Astrocyte (in vitro differentiated cells and primary cell): Measurements from ENCODE around the gene DDN. TPM values are rescaled to one million over a fixed set of nuclear protein-coding genes. Genes with fewer than 3 reads are reported as not detected.

Experiments
- DNase-seq: peaks from one replicate; pipeline ENCODE4 v3.0.0-alpha.2; 2010; ENCODE audit warnings: low read depth
- FAIRE-seq: peaks from 2 replicates; lab custom pipeline; 2011; peaks lifted over from hg19 to GRCh38; lab: Jason Lieb, UNC
- H2AFZ ChIP-seq: 2 replicates; pipeline ENCODE4 v1.6.0; 2012; ENCODE audit warnings: low read depth, low read length, inconsistent platforms
- H3K27ac ChIP-seq: 2 replicates; pipeline ENCODE4 v1.5.1; 2011; ENCODE audit warnings: low read depth, low read length, inconsistent platforms
- H3K27me3 ChIP-seq: 2 replicates; pipeline ENCODE4 v1.6.0; 2011; ENCODE audit warnings: low read length, inconsistent platforms; ENCODE audit not compliant: insufficient read depth
- H3K36me3 ChIP-seq: 2 replicates; pipeline ENCODE4 v1.5.1; 2011; ENCODE audit warnings: low read length, inconsistent platforms; ENCODE audit not compliant: insufficient read depth
- H3K4me1 ChIP-seq: 2 replicates; pipeline ENCODE4 v1.5.1; 2011; ENCODE audit warnings: low read length, inconsistent platforms; ENCODE audit not compliant: insufficient read depth
- H3K4me2 ChIP-seq: 2 replicates; pipeline ENCODE4 v1.6.0; 2012; ENCODE audit warnings: low read length, inconsistent platforms
- H3K4me3 ChIP-seq: 2 replicates; pipeline ENCODE4 v1.5.1; 2011; ENCODE audit warnings: low read depth, mild to moderate bottlenecking, low read length, inconsistent platforms; ENCODE audit not compliant: insufficient read depth
- H3K79me2 ChIP-seq: 2 replicates; pipeline ENCODE4 v1.6.0; 2012; ENCODE audit warnings: mild to moderate bottlenecking, low read length, inconsistent platforms; ENCODE audit not compliant: insufficient read depth
- H3K9ac ChIP-seq: 2 replicates; pipeline ENCODE4 v1.6.0; 2012; ENCODE audit warnings: mild to moderate bottlenecking, low read length, inconsistent platforms
- H3K9me3 ChIP-seq: 2 replicates; pipeline ENCODE4 v1.5.1; 2012; ENCODE audit warnings: low read depth, mild to moderate bottlenecking, low read length, inconsistent platforms; ENCODE audit not compliant: insufficient read depth
- H4K20me1 ChIP-seq: 2 replicates; pipeline ENCODE4 v1.6.0; 2012; ENCODE audit warnings: low read length, inconsistent platforms; ENCODE audit not compliant: insufficient read depth
- H3K27ac Mint-ChIP-seq: one replicate; pipeline ENCODE4 v1.8.0; 2021; ENCODE audit warnings: mild to moderate bottlenecking, mixed read lengths; ENCODE audit not compliant: unreplicated experiment
- H3K27me3 Mint-ChIP-seq: one replicate; pipeline ENCODE4 v1.8.0; 2021; ENCODE audit warnings: low read depth, mixed read lengths; ENCODE audit not compliant: unreplicated experiment
- H3K36me3 Mint-ChIP-seq: one replicate; pipeline ENCODE4 v1.8.0; 2021; ENCODE audit warnings: low read depth, mixed read lengths; ENCODE audit not compliant: unreplicated experiment
- H3K4me1 Mint-ChIP-seq: one replicate; pipeline ENCODE4 v1.8.0; 2021; ENCODE audit warnings: low read depth, mixed read lengths; ENCODE audit not compliant: unreplicated experiment
- H3K4me3 Mint-ChIP-seq: one replicate; pipeline ENCODE4 v1.8.0; 2021; ENCODE audit warnings: mild to moderate bottlenecking, moderate library complexity, mixed read lengths; ENCODE audit not compliant: unreplicated experiment
- H3K9me3 Mint-ChIP-seq: one replicate; pipeline ENCODE4 v1.8.0; 2021; ENCODE audit warnings: mild to moderate bottlenecking, mixed read lengths; ENCODE audit not compliant: unreplicated experiment
- CTCF ChIP-seq: IDR thresholded peaks from 2 replicates; pipeline ENCODE4 v1.5.1; 2011; ENCODE audit warnings: low read depth, mild to moderate bottlenecking, inconsistent platforms, low read length, moderate library complexity; ENCODE audit not compliant: insufficient read depth
- EZH2 ChIP-seq: IDR thresholded peaks from 2 replicates; pipeline ENCODE4 v1.6.1; 2012; ENCODE audit warnings: mild to moderate bottlenecking, low read length, inconsistent platforms; ENCODE audit not compliant: insufficient read depth
- total RNA-seq: library from RNA; stranded (reverse); gene quantifications from 2 replicates; pipeline ENCODE4 v1.2.1, GENCODE V29; 2021

DDN gene
- total RNA-seq, 1 donor from 2014 or later = 0.50 TPM

GRCh38 chr12:48961331-48961730 lies 37.8 kb downstream of the DDN start:
- Mint-ChIP-seq H3K4me3 (no peak overlapping the region), H3K36me3 (no peaks in the 10 kb centered on the region), H3K9me3 (no peaks in the 10 kb centered on the region), H3K4me1 (peaks cover 2% of the 10 kb centered on the region), H3K27me3 (peaks cover 17% of the 10 kb centered on the region), H3K27ac (no peak overlapping the region)
- Histone ChIP-seq H3K4me3 (no peak overlapping the region), H3K4me1 (peaks cover 5% of the 10 kb centered on the region), H3K9ac (no peak overlapping the region), H4K20me1 (peaks cover under 1% of the 10 kb centered on the region), H3K4me2 (no peak overlapping the region), H3K36me3 (no peaks in the 10 kb centered on the region), H3K27ac (no peak overlapping the region), H3K9me3 (no peaks in the 10 kb centered on the region), H3K27me3 (peaks cover 24% of the 10 kb centered on the region), H3K79me2 (peaks cover 8% of the 10 kb centered on the region), H2AFZ (no peak overlapping the region)
- DNase-seq (no peak), FAIRE-seq (no peak)
- TF ChIP-seq CTCF = no peak
- no peak for TF ChIP-seq EZH2

- no peak for TF ChIP-seq EZH2
- TF ChIP-seq CTCF = no peak
- Histone ChIP-seq H3K9me3 (no peaks in the 10 kb centered on the region), H3K27ac (no peak overlapping the region), H3K4me2 (no peak overlapping the region), H2AFZ (no peak overlapping the region), H3K9ac (no peak overlapping the region), H3K4me3 (no peak overlapping the region), H3K79me2 (peaks cover 13% of the 10 kb centered on the region), H4K20me1 (peaks cover 5% of the 10 kb centered on the region), H3K36me3 (no peaks in the 10 kb centered on the region), H3K27me3 (peaks cover 20% of the 10 kb centered on the region), H3K4me1 (peaks cover 7% of the 10 kb centered on the region)
- DNase-seq (no peak), FAIRE-seq (no peak)
- peaks cover 2% of the 10 kb centered on the region for H3K4me1 Mint-ChIP-seq
- H3K27me3 Mint-ChIP-seq = peaks cover 12% of the 10 kb centered on the region
- no peaks in the 10 kb centered on the region for H3K36me3 Mint-ChIP-seq
- no peaks in the 10 kb centered on the region for H3K9me3 Mint-ChIP-seq
- no peak overlapping the region for H3K4me3 Mint-ChIP-seq
- no peak overlapping the region for H3K27ac Mint-ChIP-seq
Measured at GRCh38 chr12:48960834-48961233, 38.3 kb downstream of the DDN start.

GRCh38 chr12:48958049-48958388 lies 41.2 kb downstream of the DDN start:
- Histone ChIP-seq H3K4me2 (peak overlapping the region; percentile 93), H3K9ac (peak overlapping the region; percentile 93), H3K4me3 (peak overlapping the region; percentile 88), H3K9me3 (no peaks in the 10 kb centered on the region), H4K20me1 (peaks cover 33% of the 10 kb centered on the region), H3K27ac (no peak overlapping the region), H3K36me3 (peaks cover 5% of the 10 kb centered on the region), H3K79me2 (peaks cover 41% of the 10 kb centered on the region), H2AFZ (peak overlapping the region; percentile 90), H3K27me3 (peaks cover 3% of the 10 kb centered on the region), H3K4me1 (peaks cover 15% of the 10 kb centered on the region)
- FAIRE-seq (no peak), DNase-seq (no peak)
- TF ChIP-seq EZH2 = no peak
- TF ChIP-seq CTCF = no peak
- peak overlapping the region; percentile 68 for H3K27ac Mint-ChIP-seq
- peak overlapping the region; percentile 97 for H3K4me3 Mint-ChIP-seq
- no peaks in the 10 kb centered on the region for H3K27me3 Mint-ChIP-seq
- H3K36me3 Mint-ChIP-seq = no peaks in the 10 kb centered on the region
- H3K4me1 Mint-ChIP-seq = peaks cover 20% of the 10 kb centered on the region
- no peaks in the 10 kb centered on the region for H3K9me3 Mint-ChIP-seq
